HG03571 (cell line): ENCODE data around the gene ATF6.

ENCODE experiments used
- ATAC-seq: cut with Tn5 transposase; IDR thresholded peaks from one replicate; pipeline ENCODE4 v1.9.1; 2021; ENCODE audit not compliant: unreplicated experiment

ATF6 gene

DNA sequence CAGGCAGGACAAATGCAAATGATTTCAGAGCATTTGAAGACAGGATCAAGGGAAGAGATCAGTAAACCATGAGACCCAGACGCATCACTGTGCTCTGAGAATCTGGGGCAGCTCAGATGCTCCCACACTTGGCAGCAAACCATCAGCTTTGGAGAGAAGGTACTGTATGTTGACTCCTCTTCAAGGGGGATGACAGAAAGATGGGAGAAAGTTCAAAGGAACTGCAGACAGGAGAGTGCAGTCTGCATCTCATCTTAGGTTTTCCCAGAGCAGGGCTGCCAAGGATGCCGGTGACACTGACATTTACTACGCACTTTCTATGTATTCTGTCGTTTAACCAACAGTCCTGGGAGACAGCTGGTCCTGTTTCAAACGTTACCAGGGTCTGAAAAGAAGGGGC, 221.8 kb downstream of the ATF6 start:
- no peak for ATAC-seq

DNA sequence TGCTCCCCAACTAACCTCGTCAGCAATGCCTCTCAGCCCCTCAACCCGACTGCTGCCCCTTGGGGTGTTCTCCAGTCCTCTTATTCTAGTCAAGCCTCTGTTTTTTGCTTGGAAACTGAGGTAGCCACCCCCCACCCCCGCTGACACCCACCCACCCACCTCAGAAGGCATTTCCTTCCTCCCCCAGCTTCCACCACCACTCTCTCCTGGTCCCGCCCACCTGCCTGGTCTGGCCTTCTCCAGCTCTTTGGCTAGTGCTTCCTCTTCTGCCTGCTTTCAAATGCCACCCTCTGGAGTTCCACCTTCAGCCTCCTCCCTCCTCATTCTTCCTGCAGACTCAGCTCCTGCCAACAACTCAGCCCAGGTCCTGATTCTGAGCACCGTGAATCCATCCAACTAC, 222.3 kb downstream of the ATF6 start:
- no peak for ATAC-seq

DNA sequence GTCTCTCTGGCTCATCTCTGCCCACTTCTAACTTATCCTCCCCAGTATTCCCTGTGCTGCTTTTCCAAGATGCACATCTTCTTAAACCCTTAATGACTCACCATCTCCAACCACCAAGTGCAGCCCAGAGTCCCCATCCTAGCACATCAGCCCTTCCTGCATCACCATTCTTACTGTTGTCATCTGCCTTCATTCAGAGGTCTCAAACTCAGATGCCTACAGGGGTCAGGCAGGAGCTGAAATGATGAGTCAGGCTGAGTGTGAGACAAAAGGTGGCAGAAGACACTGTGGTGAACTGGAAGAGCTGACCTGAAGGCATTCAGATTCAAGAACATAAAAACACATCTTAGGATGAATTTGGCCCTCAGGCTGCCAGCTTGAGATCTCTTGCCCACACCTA, 223.0 kb downstream of the ATF6 start:
- ATAC-seq: no peak

DNA sequence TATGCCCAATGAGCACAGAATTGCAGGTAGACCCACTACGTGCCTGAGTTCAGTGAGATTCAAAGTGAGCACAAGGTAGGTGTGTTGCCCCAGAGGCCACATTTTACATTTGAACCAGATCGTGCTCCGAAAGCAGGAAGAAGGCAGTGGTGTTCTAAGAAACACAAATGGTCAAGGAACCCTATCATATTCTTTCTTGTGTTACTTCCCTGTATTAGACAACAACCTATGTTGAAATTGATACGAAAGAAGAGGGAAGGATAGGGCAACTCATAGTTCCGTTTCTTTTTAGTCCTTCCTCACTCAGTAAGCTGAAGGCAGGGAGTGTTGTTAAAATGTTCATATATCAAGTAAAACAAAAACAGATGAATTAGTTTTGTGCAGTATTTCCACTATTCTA, 223.7 kb downstream of the ATF6 start:
- no peak for ATAC-seq

DNA sequence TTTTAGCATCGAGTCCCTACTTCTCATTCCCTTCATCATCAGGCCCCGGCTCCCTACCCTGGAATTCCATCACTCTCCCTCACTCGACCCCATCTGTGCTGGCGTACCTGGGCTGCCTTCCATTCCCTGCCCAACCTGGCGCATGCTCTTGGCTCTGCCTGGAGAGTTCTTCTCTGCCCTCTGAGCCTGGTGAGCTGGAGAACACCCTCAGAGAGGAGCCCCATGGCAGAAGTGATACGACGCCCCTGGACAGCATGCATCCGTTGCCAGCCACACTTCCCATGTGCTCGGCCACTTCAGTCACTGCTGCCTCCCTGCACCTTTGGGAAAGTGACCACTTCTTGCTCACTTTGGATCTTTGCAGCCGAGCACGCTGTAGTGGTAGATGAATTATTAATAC, 227.5 kb downstream of the ATF6 start:
- no peak for ATAC-seq

DNA sequence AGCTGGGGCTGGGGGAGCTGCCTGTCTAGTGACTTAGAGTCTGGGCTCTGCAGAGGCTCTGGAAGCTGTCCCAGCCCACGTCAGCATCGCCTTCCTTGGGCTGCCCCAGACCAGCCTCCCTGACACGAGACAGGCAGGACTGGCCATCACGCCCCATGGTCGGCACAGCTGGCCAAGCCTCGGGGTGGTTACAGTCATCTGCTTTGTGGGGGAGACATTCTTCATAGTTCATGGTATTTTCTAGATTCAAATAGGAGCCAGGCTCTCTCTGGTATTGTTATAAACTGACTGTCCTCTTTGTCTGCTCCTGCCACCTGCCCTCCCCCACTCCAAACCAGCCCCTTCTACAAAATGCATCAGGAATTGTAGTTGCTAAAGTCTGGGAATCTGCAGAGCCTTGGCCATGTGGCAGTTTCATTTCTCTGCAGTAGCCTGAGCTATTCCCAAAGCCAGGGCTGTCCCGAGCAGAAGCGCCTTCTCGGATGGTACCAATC, 228.1 kb downstream of the ATF6 start:
- ATAC-seq: no peak

DNA sequence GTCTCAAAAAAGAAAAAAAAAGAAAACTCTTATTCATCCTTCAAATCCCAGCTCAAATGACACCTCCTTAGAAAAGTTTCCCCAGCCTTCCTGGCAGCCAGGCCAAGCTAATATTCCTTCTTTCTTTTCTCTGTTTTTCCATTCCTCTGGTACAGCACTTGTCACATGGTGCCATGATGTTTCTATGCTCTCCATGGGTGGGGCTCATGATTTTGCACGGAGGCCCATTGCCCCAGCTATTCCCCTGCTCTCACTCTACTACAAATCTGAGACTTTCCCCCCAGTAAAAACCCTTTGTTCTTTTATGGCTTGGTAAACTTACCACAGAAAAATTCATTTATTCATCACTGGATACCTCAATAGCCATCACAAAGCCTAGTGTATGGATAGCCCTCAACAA, 231.0 kb downstream of the ATF6 start:
- no peak for ATAC-seq

DNA sequence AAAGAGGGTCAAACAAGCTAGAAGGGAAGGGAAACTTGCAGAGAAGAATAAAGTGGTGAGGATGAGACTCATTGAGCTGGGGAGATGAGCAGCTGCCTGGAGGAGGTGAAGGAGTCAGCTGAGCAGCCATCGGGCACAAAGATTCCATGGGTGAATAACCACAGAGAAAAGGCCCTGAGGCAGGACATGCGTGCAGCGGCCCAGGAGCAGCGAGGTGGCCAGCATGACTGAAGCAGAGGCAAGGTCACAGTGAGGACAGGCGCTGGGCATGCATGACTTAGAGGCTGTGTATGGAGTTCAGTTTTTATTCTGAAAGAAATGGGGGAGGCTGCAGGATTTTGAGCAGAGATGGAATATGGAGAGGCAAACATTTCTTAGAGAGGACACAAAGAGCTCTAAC, 232.7 kb downstream of the ATF6 start:
- ATAC-seq: no peak

DNA sequence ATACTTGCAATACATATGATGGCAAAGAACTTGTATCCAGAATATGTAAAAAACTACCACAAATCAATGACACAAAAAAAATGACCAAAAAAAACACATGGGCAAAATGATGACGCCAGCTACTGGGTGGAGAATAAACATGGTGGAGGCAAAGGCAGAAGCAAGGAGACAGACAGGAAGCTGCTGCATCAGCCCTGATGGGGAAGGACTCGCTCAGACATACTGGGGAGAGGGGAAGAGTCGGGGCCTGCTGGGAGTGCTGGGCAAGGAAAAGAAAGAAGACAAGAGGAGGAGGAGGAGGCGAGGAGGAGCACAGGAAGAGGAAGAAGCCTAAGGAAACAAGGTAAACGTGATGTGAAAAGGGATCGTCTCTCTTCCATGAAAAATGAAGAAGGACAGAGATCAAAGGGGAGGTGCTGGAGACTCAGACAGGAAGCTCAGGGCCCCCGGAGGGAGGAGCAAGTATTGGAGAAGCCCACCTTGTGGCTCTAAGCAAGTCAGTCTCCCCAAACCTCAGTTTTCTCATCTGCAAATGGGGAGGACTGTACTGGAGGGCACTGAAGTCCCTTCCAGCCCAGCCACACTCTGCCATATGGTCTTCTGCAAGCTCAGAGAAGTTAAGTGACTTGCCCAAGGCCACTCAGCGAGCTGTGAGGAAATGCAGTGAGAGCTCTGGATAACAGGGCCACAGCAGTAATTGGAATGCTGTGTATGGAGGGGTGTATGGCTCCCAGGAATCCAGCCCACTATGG, 233.4 kb downstream of the ATF6 start:
- no peak for ATAC-seq

DNA sequence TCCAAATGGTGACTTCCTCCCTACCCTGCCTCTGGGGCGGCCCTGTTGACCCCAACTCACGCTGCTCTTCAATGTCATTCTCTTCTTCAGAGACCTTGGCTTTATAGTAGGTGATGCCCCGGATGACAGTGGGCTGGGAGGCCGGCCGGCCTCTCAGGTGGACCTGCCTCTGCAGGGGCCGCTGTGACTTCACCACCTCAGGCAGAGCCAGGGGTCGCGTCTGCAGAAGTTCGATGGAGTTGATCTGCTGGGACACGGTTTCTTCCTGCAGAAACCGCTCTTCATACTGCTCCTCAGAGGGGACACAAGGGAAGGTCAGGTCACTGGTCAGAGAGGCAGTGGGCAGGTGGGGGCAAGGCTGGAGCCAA, 233.9 kb downstream of the ATF6 start:
- no peak for ATAC-seq

DNA sequence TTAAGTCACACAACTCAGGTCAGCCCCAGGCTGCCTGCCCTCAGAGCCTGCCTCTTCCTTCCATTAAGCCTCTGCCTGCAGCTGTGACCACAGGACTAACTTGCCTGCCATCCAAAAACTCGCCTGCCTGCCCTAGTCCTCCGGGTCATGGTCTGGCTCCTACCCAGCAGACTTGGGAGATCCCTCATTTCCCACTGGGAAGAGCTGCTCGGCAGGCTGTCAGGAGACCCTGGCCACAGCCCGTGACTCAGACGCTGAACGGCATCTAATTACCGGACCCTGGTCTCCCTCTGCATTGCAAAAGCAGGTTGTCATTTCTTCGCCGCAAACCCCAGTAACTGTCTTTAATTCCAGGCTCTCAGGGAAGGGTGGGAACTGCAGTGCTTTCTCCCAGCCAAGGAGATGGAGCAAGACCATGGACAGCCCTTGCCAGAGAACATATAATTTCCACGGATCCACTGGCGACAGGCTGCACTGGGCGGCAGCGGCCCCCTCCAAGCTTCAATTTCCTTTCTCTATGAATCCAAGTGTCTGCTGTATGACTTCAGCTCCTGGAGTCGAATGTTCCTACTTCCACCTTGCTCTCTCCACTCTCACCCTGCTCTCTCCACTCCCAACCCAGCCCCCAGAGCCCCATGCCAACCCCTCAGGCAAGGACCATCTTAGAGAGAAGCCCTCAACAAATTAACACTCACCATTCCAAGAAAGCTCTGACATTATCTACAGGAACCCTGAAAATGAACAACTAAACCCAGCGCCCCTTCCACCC, 237.1 kb downstream of the ATF6 start:
- ATAC-seq: no peak

DNA sequence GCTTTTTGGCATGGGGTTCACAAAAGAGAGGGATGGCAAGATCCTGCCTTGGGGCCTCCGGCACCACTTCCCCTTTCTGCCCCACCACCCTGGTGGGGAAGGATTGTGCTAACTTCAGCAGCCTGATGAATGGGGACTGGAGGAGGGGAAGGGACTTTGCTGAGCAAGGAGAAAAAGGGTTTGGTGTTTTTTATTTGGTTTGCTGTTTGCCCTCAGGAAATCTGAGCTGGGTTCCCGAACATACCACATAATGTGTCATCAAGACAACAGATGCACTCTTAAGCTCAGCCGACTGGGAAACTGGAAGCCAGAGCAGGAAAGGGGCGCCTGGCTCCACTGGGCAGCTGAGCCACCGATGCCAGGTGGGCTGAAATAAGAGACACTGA, 237.7 kb downstream of the ATF6 start:
- ATAC-seq: no peak

DNA sequence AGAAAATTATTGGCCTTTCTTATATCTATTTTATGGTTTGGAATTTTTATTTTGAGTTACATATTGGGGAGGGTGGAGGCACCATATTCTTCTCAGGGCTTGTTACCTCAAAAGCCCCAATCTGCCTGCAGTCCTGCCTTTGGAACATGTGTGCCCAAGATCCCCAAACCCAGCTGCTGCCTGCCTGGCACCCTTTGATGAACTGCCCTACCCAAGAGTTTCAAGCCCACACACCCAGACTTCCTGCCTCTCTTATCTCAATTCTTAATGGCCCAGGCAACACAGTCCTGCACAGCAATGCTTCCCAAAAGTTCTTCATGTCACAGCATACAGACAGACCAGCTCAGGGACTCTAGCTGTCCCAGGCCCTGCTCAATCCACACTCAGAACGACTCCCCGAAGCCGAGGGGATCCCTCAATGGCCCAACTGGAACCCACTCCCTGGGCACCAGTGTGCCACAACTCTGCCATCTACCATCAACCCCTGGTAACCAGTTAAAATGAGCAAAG, 238.4 kb downstream of the ATF6 start:
- ATAC-seq: no peak

DNA sequence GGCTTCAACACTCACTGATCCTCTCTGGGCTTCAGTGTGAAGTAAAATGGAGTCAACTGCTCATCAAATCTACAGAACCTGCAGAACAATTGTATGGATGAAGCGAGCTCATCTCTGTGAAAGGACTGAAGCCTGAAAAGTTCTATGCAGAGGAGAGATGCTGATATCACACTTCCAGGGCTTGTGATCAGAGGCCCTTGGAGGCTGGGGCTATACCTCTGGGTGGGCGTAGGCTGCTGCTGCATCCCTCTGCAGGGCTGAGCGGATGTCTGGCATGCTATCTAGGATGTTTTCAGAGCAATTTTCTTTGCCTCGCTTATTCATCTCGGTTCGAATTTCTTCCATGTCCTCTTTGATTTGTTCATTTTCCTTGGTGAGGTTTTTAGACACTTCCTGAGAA, 240.0 kb downstream of the ATF6 start:
- ATAC-seq: no peak

DNA sequence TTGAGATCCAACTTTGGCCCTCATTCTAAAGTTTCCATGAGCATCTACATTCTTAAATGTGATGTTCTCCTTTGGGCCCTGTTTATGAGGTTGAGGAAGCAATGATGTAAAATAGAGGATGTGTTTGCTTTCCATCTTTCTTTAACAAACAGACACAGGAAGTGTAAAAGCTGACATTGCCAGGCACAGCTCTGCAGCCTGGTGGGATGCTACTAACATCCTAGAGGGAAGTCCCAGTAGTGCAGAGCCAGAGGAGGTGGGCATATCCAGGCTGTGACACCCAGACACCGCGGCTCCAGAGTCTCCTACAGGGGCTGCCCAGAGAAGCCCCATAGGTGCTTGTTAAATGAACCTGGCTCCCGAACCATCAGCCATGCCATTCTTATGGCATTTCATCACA, 241.3 kb downstream of the ATF6 start:
- ATAC-seq: no peak

DNA sequence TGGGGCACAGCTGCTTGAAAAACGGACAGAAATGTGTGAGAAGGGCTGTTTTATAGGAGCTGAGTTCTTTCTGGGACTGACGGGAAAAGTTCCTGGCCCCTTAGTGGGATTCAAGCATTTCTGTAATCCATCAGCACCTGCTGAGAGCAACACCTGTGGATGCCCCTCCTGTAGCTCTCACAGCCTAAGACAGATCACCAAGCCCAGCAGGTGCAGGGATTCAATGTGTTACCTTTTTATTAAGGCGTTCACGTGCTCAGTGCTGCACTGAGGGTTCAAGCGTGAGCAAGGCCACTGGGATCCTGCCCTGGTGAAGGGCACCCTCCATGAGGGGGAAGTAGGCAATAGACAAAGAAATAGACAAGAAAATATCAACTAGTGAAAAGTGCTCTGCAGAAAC, 242.7 kb downstream of the ATF6 start:
- ATAC-seq: no peak

DNA sequence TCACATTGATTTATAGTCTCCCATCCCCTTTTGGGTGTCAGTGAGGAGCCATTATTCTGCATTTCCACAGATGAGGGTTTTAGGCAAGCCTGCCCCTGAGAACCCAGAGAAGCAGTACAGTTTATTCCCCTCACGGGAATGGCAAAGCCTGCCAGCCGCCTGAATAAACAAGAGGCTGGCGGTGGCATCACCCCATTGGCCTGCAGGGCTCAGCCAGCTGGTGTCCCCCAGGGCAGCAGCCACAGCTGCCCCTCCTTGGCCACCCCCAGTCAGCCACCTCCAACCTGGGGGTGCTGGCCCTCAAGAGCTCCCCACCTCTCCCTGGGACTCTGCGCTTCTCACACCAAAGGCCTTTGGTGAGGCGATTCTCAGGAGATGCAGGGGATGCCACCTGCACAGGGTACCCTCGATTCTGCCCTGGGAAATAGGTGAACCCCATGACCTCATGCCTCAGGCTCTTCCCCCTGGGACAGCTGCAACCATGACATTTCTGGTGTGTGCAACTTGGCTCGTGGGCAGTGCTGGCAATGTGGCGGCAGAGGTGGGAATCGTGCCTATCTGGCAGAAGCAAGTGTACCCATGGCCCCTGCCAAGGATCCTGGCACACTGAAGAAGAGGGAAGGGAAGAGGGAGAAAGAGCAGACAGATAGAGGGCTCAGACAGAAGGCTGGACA, 243.5 kb downstream of the ATF6 start:
- no peak for ATAC-seq

DNA sequence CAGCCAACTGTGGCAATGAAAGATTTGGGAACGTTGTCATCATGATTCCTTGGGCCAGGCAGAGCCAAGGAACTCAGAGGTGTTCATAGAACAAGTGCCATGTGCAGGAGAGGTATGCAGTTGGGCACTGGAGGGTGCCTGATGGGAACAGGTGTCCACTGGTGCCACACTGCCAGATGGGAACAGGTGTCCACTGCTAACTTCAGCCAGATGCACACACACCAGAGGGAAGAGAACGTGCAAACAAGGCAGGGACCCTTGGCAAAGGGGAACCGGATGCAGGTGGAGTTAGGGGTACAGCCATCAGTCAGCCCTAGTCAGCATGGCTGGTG, 244.0 kb downstream of the ATF6 start:
- no peak for ATAC-seq

DNA sequence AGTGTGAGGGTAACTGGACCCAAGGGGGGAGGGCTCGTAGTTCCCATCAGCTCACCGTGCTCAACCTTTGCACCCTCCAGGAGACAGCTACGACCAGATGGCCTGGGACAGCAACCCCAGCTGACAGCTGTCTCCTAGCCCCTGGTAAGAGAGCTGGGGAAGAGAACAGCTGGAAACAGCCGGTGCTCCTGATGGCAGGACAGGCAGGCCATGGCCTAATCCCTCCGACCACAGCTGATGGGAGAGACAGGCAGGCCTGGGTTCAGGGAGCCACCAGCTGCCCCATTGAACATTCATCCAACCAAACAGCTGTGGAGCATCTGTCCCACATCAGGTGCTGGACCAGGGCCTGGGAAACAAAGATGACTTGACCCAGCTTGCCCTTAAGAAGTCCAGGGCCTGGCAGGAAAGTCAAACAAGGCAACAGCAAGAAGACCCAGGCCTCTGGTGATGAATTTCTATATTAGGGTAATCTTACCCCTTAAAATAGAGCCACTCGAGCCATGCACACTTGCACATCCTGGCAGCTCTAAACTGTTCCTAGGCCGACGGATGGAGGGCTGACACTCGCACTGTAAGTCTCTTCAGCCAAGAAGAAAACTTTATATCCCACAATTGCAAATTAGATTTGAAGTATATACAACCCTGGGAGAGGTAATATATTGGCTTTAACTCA, 245.4 kb downstream of the ATF6 start:
- ATAC-seq: no peak

DNA sequence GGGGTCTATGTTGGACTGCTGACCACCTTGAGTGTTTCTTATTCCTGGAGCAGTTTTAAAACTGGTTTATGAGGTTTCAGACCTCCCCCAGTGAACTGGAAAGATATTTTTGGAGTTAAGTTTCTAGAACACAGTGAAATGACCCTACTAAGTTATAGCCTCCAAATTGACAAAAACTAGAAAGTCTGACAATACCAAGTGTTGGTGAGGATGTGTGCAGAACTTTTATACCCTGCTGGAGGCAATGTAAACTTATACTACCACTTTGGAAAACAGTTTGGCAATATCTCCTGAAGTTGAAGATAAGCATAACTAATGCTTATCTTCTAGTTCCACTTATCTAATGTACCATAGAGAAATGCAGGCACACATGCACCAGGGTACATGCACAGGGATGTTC, 247.2 kb downstream of the ATF6 start:
- no peak for ATAC-seq
